SK-N-SH treated with all-trans-retinoic acid at 6 μM for 48 hours (cell line): Measurements from ENCODE around the gene KLHL17.

ENCODE experiments used
- ATAC-seq: fragments of 200-7000 bp; cut with Tn5 transposase; 3 replicates; pipeline ENCODE4 v1.9.1; 2020; ENCODE audit warnings: mild to moderate bottlenecking, moderate library complexity
- ARNTL ChIP-seq: fragments of 450-650 bp; formaldehyde crosslinking; IDR thresholded peaks from 2 replicates; pipeline ENCODE4 v1.5.0; 2020; ENCODE audit warnings: low read depth, mild to moderate bottlenecking, moderate library complexity, borderline replicate concordance
- BACH2 ChIP-seq: fragments of 250-450 bp; sonication (Bioruptor Pico); IDR thresholded peaks from 2 replicates; pipeline ENCODE4 v1.9.0; 2021; ENCODE audit warnings: mild to moderate bottlenecking, borderline replicate concordance
- CSDC2 ChIP-seq: fragments of 250-450 bp; sonication (Bioruptor Pico); IDR thresholded peaks from 2 replicates; pipeline ENCODE4 v1.5.0; 2020; ENCODE audit warnings: mild to moderate bottlenecking, moderate library complexity
- CSRNP3 ChIP-seq: fragments of 250-450 bp; sonication (Bioruptor Pico); IDR thresholded peaks from 2 replicates; pipeline ENCODE4 v1.5.1; 2021; ENCODE audit warnings: mild to moderate bottlenecking, moderate library complexity
- ESRRG ChIP-seq: fragments of 250-450 bp; sonication (Bioruptor Pico); IDR thresholded peaks from 2 replicates; pipeline ENCODE4 v1.6.1; 2021; ENCODE audit warnings: mild to moderate bottlenecking
- GLIS3 ChIP-seq: fragments of 250-450 bp; sonication (Bioruptor Pico); IDR thresholded peaks from 2 replicates; pipeline ENCODE4 v1.5.0; 2020; ENCODE audit warnings: mild to moderate bottlenecking, moderate library complexity
- ISL1 ChIP-seq: fragments of 250-450 bp; sonication (Bioruptor Pico); IDR thresholded peaks from 2 replicates; pipeline ENCODE4 v2.1.2; 2022; ENCODE audit warnings: mild to moderate bottlenecking, moderate library complexity
- OSR1 ChIP-seq: fragments of 250-450 bp; sonication (Bioruptor Pico); IDR thresholded peaks from 2 replicates; pipeline ENCODE4 v1.8.0; 2022; ENCODE audit warnings: moderate library complexity, mild to moderate bottlenecking, inconsistent platforms
- PATZ1 ChIP-seq: fragments of 250-450 bp; sonication (Bioruptor Pico); IDR thresholded peaks from 2 replicates; pipeline ENCODE4 v1.8.0; 2020; ENCODE audit warnings: mild to moderate bottlenecking, moderate library complexity, borderline replicate concordance
- POU6F1 ChIP-seq: fragments of 250-450 bp; sonication (Bioruptor Pico); IDR thresholded peaks from 2 replicates; pipeline ENCODE4 v1.8.0; 2021; ENCODE audit warnings: low read depth, mild to moderate bottlenecking, moderate library complexity, borderline replicate concordance
- PPARA ChIP-seq: fragments of 250-450 bp; sonication (Bioruptor Pico); IDR thresholded peaks from 2 replicates; pipeline ENCODE4 v1.5.0; 2020; ENCODE audit warnings: mild to moderate bottlenecking, borderline replicate concordance
- RARB ChIP-seq: fragments of 250-450 bp; sonication (Bioruptor Pico); IDR thresholded peaks from 2 replicates; pipeline ENCODE4 v1.8.0; 2021; ENCODE audit warnings: mild to moderate bottlenecking, moderate library complexity
- SNAI2 ChIP-seq: fragments of 250-450 bp; sonication (Bioruptor Pico); IDR thresholded peaks from 2 replicates; pipeline ENCODE4 v1.5.0; 2020; ENCODE audit warnings: mild to moderate bottlenecking, moderate library complexity
- TCF4 ChIP-seq: fragments of 250-450 bp; sonication (Bioruptor Pico); IDR thresholded peaks from 2 replicates; pipeline ENCODE4 v1.8.0; 2021; ENCODE audit warnings: mild to moderate bottlenecking, moderate library complexity, borderline replicate concordance
- TOX ChIP-seq: fragments of 250-450 bp; sonication (Bioruptor Pico); IDR thresholded peaks from 2 replicates; pipeline ENCODE4 v1.8.0; 2021; ENCODE audit warnings: mild to moderate bottlenecking, moderate library complexity, borderline replicate concordance
- TSHZ2 ChIP-seq: fragments of 250-450 bp; sonication (Bioruptor Pico); IDR thresholded peaks from 2 replicates; pipeline ENCODE4 v1.5.0; 2020; ENCODE audit warnings: mild to moderate bottlenecking, moderate library complexity
- ZC3H10 ChIP-seq: fragments of 250-450 bp; sonication (Bioruptor Pico); IDR thresholded peaks from 2 replicates; pipeline ENCODE4 v1.5.1; 2021; ENCODE audit warnings: mild to moderate bottlenecking, moderate library complexity
- ZFP3 ChIP-seq: fragments of 250-450 bp; sonication (Bioruptor Pico); IDR thresholded peaks from 2 replicates; pipeline ENCODE4 v1.5.0; 2020; ENCODE audit warnings: mild to moderate bottlenecking, moderate library complexity
- ZFP30 ChIP-seq: fragments of 450-650 bp; formaldehyde crosslinking; IDR thresholded peaks from 2 replicates; pipeline ENCODE4 v1.5.0; 2022; ENCODE audit warnings: mild to moderate bottlenecking, moderate library complexity
- ZNF565 ChIP-seq: fragments of 450-650 bp; formaldehyde crosslinking; conservative IDR thresholded peaks from 2 replicates; pipeline ENCODE4 v1.5.0; 2020; ENCODE audit warnings: low read depth, mild to moderate bottlenecking, moderate library complexity
- ZNF70 ChIP-seq: fragments of 450-650 bp; formaldehyde crosslinking; IDR thresholded peaks from 2 replicates; pipeline ENCODE4 v1.5.0; 2020; ENCODE audit warnings: mild to moderate bottlenecking, moderate library complexity
- ZNF8 ChIP-seq: fragments of 450-650 bp; formaldehyde crosslinking; IDR thresholded peaks from 2 replicates; pipeline ENCODE4 v1.5.0; 2020; ENCODE audit warnings: mild to moderate bottlenecking, moderate library complexity

Gene KLHL17

GRCh38 chr1:936348-937264 lies 23.8 kb upstream of the KLHL17 start:
- ATAC-seq = no peak
- TF ChIP-seq ESRRG (CRISPR knock-in tag) = no peak
- TF ChIP-seq GLIS3 (CRISPR knock-in tag) = no peak
- TF ChIP-seq BACH2 (CRISPR knock-in tag) = no peak
- TF ChIP-seq TSHZ2 (CRISPR knock-in tag) = no peak
- no peak for TF ChIP-seq ZNF70
- no peak for TF ChIP-seq POU6F1
- TF ChIP-seq RARB = no peak
- TF ChIP-seq ZFP30 = no peak
- TF ChIP-seq ZNF565 = no peak
- no peak for TF ChIP-seq TCF4
- TF ChIP-seq SNAI2 = no peak
- TF ChIP-seq ISL1 (CRISPR knock-in tag) = no peak
- no peak for TF ChIP-seq PPARA (CRISPR knock-in tag)
- TF ChIP-seq ZC3H10 = no peak
- no peak for TF ChIP-seq CSRNP3 (CRISPR knock-in tag)
- no peak for TF ChIP-seq CSDC2
- no peak for TF ChIP-seq OSR1 (CRISPR knock-in tag)
- no peak for TF ChIP-seq ZFP3 (CRISPR knock-in tag)
- TF ChIP-seq ZNF8 (CRISPR knock-in tag) = no peak

GRCh38 chr1:937521-937920 lies 22.9 kb upstream of the KLHL17 start:
- TF ChIP-seq ARNTL (CRISPR knock-in tag) (no peak), ZC3H10 (no peak), PATZ1 (CRISPR knock-in tag) (no peak), ZNF70 (no peak), ZFP30 (no peak), CSDC2 (no peak), RARB (no peak), ZNF565 (no peak), POU6F1 (no peak), TCF4 (no peak), TOX (CRISPR knock-in tag) (no peak), OSR1 (CRISPR knock-in tag) (no peak), GLIS3 (CRISPR knock-in tag) (no peak)
- TF ChIP-seq, all 23 proteins: peak for 0
- ATAC-seq = no peak
